ENCODE measurements around the gene FICD.
"Not testable (repeated sequence)": the region's sequence is repeated elsewhere in the genome, so short reads cannot be mapped to it uniquely, and the experiment has no call there.

The FICD gene

DNA sequence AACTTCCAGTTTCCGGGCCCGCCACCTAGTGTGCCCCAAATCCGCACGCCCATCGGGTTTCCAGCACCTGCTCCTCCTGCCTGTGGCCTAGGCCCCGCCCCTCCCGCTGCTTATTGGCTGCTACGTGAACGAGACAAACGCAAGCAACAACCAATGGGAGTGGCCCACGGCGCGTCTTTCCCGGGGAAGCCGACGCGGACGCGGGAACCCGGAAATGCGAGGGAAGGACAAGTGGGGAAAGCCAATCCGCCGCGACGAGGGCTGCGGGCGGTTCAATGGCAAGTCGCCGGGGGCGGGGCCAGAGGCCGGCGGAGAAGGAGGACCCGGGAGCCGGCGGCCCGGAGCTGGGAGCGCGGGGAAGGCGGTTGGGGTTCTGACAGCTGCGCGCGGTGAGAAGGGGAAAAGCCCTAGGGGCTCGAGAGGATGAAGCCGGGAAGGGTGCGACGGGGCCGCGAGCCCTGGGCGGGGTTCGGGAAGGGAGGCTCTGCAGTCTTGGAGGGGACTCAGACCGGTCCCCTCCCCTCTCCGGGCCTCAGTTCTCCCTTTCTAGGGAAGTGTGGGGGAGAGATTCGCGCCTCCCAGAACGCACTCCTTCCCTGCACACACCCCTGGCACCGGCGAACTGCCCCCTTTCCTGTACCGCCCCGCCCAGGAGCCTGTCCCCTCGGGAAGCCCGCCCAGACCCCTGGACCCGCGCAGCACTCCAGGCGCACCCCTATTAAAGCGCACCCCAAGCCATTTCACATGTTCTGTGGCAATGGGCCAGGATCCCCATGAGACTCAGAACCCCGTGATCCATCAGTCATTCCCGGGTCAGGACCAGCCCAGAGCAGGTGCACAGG, at the start of gene FICD:
Gene FICD (plus strand): TSS at position 305 of the 842 bp plus-strand sequence. CDS start 1,696 bp downstream, outside the sequence.
- DNase-seq, result peak; percentile 100

DNA sequence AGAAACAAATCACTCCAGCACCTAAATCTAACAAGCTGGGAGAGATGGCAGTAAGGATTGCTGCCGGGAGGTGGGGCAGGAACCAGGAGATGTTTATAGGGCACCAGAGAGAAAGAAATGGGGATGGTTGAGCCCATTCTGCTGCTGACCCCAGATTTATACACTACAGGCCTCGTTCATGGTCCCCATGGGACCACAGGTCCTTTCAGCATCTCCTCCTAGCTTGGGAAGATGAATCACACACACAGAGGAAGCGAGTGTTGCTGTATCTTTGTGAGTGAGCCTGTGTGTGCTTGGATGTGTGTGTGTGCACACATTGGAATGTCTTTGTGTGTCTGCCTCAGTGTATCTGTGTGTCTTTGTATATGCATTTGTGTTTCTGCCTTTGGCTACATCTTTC, 49.7 kb upstream of the FICD start:
- DNase-seq, result no peak

DNA sequence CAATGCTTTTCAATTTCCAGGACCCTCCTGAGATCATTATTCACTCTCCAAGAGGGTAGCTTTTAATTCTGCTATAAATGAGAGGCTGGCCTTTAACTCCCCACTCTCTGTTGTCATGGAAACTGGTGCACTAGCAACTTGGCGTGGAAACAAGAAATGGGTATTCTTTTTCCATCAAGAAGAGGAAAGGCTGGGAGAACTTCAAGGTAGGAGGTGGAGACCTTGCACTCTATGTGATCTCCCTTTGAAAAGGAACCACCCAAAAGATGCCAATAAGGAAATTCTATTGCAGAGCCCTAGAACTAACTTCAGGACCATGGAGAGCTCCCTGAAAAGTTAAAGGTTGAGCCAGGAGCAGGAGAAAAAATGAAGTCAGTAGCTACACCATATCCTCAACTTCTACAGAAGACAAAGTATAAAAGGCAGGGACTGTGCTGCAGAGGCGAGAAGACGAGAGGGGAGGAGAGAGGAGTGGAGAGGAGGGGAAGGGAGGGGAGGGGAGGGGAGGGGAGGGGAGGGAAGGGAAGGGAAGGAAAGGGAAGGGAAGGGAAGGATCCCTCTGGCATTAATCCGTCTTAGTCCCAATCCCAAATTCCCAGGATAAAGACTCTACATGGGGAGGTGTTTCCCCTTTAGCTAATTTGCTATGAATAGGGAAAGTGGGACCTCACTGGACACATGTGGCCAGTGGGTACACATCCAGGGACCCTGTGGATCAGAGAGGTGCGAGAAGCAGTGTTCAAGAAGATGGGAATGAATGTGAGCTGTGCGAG, 46.7 kb upstream of the FICD start:
- peak; percentile 21 for DNase-seq

DNA sequence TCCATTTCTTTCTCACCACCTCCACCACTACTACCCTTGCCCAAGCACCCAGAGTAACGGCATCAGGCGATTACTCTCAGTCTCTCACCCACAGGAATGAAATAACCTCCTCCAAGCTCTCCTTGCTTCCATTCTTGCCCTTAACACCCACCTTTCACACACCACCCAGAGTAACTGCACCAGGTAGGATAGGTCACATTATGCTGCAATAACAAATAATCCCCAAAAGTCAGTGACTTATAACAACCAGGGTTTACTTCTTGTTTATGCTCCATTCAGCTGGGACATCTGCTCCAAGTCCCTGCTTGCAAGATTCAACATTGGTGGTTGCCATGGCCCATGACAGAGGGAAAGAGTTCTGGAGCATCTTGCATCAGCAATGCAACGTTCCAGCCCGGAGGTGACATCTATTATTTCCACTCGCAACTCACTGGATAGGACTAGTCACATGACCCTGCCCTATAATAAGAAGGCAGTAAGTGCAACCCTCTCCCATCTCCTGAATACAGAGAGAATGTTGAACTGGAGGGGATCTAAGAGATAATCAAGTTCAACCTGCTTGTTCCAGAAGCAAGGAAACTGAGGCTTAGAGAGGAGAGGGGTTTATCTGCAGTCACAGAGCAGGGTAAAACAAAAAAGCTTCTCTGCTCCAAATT, 41.5 kb upstream of the FICD start:
- no peak for DNase-seq

DNA sequence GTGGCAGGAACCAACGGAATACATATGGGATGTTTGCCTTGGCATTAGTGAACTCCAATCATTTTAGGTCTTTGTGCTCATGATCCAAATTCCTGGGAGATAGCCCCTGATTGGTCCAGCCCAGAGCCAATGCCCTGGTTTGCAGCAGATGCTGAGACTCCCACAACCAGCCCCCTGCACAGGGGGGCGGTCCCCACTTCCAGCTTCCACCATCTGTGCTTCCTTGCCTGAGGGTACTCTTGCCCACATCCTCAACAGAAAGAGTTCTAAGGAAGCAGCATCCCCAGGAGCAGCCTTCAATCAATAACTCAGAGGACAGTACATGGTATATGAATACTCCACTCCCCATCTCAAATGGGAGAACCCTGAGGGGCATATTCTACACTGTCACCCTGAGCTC, 39.7 kb upstream of the FICD start:
- no peak for DNase-seq

DNA sequence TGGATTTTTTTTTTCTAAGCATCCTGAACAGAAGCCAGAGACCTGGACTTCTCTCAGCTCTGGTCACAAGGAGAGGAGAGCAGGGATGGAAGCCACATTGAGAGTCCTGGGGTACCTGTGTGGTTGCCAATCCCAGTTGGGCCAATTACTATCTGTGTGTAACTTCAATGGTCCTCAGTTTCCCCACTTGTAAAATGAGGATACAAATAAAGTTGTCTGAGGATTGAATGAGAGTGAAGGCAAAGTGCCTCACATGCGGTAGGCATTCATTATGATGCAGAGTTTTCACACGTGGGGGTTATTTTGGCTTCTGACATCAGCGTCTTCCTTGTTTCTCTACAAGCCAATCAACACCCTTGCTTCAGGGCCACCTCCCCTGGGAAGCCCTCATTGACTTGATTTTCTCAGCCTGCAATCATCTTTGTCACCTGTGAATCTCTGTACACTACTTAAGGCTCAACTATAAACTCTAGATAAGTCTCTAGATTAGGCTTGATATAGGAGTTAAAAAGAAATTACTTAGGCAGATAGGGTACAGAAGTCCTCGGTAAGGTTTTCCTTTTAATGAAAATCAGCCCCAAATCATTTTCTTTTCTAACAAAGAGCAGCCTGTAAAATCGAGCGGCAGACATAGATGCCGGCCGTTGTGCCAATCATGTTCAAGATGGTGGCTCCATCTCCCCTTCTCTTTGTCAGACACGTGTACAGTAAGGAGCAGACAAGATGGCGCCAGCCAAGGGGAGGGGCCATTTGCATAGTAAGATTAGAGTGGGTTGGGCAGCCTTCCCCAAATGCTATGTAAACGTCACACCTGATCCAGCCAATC, 37.8 kb upstream of the FICD start:
- DNase-seq, result no peak

DNA sequence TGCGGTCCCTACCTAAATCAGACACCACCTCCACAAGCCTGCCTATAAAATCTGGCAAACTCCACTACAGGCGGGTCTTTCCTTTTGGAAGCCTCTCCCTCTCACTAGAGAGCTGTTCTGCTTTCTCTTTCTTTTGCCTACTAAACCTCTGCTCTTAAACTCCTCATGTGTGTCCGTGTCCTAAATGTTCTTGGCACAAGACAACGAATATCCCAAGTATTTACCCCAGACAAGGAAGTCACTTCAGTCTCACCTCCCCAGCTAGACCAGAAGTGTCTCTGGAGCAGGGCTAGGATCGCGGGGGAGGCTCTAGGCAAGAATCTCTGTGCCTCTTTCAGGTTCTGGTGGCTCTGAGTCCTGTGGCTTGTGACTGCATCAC, 37.2 kb upstream of the FICD start:
- no peak for DNase-seq

DNA sequence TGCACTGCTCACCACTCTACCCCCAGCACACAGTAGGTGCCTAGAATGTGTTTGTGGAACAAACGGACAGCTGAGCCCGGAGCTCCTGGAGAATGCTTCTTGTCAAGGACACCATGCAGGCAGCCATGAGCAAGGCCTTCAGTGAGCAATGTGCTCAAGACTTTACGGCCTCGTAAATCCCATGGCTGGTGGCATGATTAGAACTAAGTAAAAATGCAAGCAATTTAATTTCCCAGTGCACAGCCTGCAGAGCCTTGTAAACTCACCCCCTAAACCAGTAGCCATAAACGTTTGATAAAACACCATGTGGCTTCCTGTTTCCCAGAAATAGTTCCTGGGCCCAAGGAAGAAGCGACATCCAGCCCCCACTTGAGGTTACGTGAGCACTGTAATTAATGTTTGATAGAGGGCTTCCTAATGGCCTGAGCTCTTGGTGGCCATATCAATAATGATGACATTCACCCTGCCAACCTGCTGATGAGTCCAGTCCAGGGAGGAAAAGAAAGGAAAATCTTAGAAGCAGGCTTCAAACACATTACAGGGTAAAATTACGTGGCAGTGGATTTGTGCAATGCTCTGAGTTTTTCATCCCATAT, 36.4 kb upstream of the FICD start:
- DNase-seq, result no peak

DNA sequence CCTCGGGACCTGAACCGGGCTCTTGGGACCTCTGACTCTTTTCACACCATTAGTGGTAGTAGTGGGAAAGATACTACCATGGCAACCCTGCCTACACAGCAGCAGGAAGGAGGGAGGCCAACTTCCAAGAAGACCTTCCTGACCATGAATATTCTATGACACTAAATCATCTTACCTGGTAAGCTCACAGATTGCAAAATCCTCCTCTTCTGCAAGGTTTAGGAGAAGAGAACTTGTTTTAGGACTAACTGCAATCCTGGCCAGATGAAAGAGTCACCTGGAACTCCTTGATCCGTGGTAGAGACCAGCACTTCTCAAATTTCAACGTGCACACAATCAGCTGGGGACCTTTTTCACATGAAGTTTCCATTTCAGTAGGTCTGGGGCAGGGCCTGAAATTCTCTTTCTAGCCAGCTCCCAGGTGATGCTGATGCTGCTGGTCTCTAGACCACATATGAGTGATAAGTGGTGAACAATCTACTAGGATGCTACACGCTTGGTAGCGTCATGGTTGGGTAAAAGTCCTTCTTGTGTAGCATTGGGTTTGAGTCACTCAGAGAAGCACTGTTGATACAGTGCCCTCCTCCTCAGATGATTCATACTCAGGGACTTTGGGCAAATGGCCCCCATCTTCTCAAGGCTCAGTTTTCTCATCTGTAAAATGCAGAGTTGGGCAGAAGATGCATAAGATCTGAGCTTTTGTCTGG, 35.6 kb upstream of the FICD start:
- no peak for DNase-seq

DNA sequence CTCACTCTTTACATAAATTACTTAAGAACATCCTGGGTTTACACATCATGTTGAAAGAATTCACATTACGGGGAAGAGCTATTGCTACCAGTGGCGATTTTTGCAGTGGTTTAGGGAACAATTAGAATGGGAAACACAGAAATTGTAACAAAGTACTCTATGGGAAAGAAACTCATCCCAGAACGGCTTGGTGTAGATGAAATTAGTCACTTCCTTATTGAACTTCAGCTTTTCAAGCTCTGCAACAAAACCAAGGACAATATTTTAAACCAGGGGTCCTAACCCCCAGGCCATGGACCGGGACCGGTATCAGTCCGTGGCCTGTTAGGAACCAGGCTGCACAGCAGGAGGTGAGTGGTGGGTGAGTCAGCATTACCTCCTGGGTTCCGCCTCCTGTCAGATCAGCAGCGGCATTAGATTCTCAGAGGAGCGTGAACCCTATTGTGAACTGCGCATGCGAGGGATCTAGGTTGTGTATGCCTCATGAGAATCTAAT, 32.3 kb upstream of the FICD start:
- DNase-seq, result no peak

DNA sequence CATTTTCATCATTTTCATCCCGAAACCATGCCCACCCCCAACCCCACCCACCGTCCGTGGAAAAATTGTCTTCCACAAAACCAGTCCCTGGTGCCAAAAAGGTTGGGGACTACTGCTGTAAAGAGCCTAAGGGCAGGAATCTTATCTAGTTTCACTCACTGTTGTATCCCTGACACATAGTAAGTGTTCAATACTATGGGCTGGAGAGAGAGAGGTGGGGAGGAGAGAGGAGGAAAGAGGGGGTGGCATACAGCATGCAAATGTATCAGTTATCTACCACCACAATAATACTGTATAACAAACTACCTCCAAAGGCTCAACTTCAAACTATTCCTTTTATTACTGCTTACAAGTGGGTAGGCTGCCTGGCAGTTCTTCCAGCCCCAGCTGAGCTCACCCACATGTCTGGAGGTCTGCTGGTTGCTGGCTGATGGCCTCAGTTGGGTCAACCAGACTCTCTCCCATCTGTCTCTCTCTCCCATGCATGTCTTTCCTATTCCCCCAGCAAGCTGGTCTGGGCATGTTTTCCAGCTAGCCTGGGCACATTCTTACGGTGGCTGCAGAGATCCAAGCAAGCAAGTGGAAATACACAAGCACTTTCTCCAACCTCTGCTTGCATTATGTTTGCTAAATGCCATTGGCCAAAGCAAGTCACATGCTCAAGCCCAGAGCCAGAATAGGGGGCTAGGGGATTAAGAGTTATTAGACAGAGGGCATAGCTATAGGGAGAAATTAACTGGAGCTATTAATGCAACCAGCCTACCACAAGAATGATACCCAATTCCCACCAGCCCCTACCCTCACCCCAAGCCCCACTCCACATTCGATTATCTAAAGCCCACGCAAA, 31.6 kb upstream of the FICD start:
- DNase-seq, result no peak

DNA sequence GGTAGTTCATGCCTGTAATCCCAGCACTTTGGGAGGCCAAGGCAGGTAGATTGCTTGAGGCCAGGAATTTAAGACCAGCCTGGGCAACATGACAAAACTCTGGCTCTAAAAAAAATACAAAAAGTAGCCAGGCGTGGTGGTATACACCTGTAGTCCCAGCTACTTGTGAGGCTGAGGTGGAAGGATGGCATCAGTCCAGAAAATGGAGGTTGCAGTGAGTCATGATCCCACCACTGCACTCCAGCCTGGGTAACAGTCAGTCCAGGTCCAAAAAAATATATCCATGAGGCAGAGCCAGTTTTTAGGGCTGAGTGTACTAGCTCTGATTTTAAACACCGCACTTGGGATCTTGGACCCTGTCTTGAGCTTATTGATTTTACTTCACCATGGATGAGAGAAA, 30.6 kb upstream of the FICD start:
- DNase-seq, result no peak

DNA sequence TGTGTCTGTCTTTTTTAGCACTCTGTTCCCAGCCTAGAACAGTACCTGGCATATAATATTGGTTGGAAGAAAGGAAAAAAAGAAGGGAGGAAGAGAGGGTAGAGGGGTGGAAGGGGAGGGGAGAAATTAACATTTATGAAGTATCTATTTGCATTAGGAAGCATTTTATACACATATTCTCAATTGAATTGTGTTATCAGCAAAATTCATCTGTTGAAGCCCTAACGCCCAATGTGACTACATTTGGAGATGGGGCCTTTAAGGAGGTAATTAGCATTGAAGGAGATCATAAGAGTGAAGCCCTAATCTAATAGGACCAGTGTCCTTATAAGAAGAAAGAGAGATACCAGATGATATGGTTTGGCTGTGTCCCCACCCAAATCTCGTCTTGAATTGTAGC, 30.2 kb upstream of the FICD start:
- DNase-seq, result no peak

DNA sequence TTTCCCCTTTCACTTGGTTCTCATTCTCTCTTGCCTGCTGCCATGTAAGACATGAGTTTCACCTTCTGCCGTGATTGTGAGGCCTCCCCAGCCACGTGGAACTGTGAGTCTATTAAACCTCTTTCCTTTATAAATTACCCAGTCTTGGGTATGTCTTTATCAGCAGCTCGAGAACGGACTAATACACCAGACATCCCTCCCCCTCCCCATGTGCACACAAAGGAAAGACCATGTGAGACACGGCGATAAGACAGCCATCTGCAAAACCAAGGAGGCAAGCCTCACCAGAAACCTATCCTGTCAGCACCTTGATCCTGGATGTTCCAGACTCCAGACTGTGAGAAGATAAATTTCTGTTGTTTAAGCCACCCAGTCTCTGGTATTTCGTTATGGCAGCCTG, 29.7 kb upstream of the FICD start:
- not testable (repeated sequence) for DNase-seq

DNA sequence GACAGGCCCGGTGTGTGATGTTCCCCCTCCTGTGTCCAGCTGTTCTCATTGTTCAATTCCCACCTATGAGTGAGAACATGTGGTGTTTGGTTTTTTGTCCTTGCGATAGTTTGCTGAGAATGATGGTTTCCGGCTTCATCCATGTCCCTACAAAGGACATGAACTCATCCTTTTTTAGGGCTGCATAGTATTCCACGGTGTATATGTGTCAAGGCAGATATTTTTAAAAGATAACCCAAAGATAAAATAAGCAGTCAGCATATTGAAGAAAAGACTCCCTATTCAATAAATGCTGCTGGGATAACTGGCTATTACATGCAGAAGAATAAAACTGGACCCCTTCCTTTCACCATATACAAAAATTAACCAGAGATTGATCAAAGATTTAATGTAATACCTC, 28.0 kb upstream of the FICD start:
- not testable (repeated sequence) for DNase-seq

DNA sequence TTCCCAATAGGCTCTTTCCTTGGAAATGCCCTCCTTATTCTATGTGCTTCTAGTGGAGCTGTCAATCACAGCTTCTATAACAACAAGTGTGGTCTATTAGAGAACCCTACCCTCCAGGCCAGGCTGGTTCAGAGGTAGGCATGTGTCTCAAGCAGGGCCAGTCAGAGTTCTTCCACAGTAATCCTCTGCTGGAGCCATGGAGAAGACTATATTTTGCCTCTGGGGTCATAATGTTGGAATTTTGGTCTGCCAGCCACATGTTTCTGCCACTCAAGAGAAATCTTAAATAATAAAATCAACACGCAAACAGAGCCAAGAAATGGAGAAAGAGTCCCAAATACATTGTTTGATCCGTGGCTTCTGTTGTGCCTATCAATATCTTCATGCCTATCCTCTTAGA, 23.8 kb upstream of the FICD start:
- DNase-seq, result no peak

DNA sequence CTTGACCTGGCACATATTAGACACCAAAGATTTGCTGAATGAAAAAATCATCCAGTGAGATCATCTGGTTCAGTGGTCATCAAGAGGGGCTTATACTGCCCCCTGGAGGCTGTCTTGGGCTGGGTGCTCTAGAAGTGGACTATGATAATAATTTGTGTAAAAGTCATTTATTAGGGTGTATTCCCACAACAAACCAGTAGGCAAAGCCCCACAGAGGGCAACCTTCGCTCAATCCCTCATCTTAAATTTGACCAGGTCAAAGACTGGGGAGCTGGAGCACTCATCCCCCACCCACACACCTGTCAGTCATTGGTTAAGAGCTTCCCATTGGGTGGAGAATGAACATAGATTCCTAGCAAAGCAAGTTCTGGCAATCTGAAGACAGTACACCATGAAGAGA, 20.0 kb upstream of the FICD start:
- peak; percentile 49 for DNase-seq

DNA sequence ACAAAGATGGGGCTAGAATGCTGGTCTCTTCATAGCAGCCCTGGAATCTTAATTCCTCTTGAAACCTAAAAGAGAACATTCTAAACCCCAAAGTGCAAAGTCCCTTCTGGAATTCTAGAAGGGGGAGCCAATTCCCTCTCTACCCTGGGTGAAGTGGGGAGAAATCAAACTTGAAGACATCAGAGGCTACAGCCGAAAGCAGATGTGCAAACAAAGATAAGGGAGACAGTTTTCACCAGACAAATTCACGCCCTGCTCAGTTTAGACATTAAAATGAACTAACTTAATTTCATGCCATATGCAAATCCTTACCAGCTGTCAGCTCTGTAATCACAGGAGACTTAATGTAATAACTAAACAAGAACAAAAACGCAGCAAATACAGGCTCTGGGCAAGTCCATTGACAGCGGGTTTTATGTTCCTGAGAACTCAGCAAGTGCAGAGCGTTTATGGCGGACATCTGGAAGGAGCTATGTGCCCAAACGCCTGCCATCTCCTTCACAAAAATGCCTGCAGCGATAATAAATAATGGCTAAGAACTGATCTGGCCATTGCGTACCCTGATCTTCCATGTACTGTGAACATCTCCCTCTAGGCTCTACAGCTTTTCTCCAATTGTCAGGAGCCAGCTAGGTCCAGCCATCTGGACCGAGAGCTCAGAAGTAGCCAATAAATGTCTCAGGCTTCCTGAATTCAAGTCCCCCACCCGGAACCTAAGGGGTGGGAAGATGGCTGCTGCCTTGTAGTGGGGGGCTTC, 19.1 kb upstream of the FICD start:
- no peak for DNase-seq

DNA sequence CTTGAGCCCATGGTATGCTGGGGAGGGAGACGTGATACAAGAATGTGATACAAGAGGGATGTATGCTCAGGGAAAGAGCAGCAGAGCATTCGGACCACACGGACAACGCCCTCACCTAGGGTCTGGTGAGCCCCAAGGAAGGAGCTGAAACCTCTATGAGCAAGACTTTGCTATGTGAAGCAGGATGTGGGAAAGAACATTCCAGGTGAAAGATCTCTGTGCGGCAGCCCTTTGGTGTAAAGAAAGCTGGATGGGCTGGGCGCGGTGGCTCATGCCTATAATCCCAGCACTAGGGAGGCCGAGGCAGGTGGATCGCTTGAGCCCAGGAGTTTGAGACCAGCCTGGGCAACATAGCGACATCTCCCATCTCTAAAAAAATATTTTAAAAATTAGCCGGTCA, 16.9 kb upstream of the FICD start:
- DNase-seq, result no peak

DNA sequence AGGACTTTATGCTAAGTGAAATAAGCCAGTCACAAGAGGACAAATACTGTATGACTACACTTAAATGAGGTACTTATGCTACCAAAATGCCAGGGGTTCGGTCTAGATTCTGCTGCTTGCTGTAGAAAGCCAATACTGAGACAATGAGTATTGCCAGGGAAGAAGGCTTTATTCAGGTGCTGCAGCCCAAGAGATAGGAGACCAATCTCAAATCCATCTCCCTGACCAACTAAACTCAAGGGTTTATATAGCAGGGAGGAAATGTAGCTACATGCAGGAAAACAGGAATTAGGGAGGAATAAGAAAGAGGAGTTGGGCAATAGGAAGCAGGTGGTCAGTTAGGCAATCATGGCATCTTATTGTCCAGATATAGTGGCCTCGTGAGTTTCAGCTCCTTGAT, 12.2 kb upstream of the FICD start:
- no peak for DNase-seq
